Measurements from ENCODE around the gene DTX3.
A peak's percentile ranks its signal among the peaks of the same experiment; 100 is the strongest.

DNA sequence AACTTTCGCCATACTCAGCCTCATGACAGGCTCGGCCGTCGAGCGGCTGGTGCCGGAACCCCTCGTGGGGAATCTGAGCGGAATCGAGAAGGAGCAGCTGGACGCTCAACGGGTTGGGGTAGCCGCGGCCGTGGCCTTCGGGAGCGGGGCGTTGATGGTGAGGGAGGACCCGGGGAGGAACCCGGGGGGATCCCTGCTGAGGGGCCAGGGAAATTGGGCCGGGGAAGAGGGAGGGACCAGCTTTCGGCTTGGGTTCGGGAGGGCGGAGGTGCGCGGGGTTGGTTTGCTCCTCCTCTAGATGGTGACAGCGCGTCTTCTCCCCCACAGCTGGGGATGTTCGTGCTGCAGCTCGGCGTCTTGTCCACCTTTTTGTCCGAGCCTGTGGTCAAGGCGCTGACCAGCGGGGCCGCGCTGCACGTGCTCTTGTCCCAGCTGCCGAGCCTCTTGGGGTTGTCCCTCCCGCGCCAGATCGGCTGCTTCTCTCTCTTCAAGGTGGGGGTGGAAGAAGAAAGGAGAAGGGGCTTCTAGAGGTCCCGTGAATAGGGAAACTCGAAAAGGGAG, 16.4 kb downstream of the DTX3 start:
- TF ChIP-seq, protein P1, sequence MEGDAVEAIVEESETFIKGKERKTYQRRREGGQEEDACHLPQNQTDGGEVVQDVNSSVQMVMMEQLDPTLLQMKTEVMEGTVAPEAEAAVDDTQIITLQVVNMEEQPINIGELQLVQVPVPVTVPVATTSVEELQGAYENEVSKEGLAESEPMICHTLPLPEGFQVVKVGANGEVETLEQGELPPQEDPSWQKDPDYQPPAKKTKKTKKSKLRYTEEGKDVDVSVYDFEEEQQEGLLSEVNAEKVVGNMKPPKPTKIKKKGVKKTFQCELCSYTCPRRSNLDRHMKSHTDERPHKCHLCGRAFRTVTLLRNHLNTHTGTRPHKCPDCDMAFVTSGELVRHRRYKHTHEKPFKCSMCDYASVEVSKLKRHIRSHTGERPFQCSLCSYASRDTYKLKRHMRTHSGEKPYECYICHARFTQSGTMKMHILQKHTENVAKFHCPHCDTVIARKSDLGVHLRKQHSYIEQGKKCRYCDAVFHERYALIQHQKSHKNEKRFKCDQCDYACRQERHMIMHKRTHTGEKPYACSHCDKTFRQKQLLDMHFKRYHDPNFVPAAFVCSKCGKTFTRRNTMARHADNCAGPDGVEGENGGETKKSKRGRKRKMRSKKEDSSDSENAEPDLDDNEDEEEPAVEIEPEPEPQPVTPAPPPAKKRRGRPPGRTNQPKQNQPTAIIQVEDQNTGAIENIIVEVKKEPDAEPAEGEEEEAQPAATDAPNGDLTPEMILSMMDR (IDR thresholded peaks at IDR 0.05) = no peak
- TF ChIP-seq EZH2phosphoT487 (IDR thresholded peaks at IDR 0.05) (peak; percentile 91), EZH2 (IDR thresholded peaks at IDR 0.05) (peak; percentile 99)
